ENCODE results near the gene SAXO2. TPM values are rescaled to one million over a fixed set of nuclear protein-coding genes. Genes with fewer than 3 reads are reported as not detected.
"Not testable (repeated sequence)": the region's sequence is repeated elsewhere in the genome, so short reads cannot be mapped to it uniquely, and the experiment has no call there.

Gene SAXO2
- total and polyA plus RNA-seq, 2 donors (not counting 1 experiment from before 2014, with no cell fraction given), result 2.5 to 30.2 TPM

DNA sequence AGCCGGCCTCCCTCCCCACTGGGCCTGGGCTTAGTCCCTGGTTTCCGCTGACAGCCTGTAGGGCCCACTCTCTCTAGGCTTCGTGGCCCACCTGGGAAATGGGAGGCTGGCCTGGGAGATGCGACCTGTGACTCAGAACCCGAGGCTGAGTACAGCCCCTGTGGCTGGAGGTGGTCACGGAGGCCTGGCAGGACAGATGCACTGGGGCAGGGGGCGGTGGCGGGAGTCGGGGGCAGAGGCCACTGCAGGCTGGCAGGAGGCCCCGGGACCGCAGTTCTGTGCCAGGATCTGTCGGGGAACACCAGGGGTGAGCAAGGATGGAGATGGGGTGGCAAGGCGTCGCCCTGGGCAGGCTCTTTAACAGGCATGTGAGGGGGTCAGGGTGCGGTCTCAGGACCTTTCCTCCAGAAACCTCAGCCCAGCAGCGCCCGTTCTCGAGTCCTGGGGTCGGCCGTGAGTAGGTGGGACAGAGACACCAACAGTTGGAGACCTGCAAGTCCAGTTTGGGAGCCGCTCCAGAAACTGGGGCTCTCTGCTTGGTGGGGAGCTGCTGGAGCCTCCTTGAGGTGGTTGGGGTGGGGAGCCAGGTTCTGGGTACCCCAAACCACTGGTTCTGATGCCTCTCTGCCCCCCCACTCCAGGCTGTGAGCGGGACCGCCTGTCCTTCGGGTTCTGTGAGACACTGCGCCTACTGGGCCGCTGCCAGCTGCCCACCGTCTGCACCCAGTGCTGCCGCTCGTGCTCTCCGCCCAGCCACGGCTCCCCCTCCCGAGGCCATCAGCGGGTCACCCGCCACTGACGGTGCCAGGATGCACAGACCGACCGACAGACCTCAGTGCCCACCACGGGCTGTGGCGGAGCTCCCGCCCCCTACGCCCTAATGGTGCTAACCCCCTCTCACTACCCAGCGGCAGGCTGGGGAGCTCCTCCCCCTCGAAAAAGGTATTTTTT, 71.3 kb downstream of the SAXO2 start:
- H3K4me1 ChIP-seq (ENCODE audit: control insufficient read depth in 2 of 2, insufficient read depth in 2 of 2, low read length in 2 of 2); H3K79me2 ChIP-seq (ENCODE audit: control insufficient read depth, insufficient read depth, low read length); DNase-seq; H3K4me3 ChIP-seq (ENCODE audit: control extremely low read depth in 1 of 5, extremely low read depth in 1 of 5, insufficient read depth in 1 of 5, low read depth in 2 of 5, low read length in 4 of 5); H3K27me3 Mint-ChIP-seq; H3K27me3 ChIP-seq (replicated peaks in 1 of 4; ENCODE audit: control extremely low read depth in 1 of 4, control insufficient read depth in 3 of 4, insufficient read depth in 4 of 4, low read length in 3 of 4); CTCF ChIA-PET; H3K4me3 Mint-ChIP-seq; H3K36me3 ChIP-seq (replicated peaks in 1 of 2; ENCODE audit: control extremely low read depth in 1 of 2, control insufficient read depth in 1 of 2, extremely low read depth in 1 of 2, insufficient read depth in 2 of 2, low read length in 1 of 2); ATAC-seq (ENCODE audit: low read depth); H3K27ac ChIP-seq (ENCODE audit: low read length in 2 of 2); POLR2A ChIA-PET; H3K9me3 Mint-ChIP-seq (ENCODE audit: insufficient read depth); H3K4me2 ChIP-seq (replicated peaks; ENCODE audit: low read depth, low read length, poor library complexity, severe bottlenecking); intact Hi-C loops (cut with micrococcal nuclease); H4K20me1 ChIP-seq (ENCODE audit: control insufficient read depth, insufficient read depth, low read length, poor library complexity, severe bottlenecking); H3K9ac ChIP-seq (ENCODE audit: low read length); H3K4me1 Mint-ChIP-seq; H3K9me3 ChIP-seq (ENCODE audit: control extremely low read depth in 1 of 3, control insufficient read depth in 2 of 3, insufficient read depth in 1 of 3, low read length in 2 of 3); H2AFZ ChIP-seq (ENCODE audit: insufficient read depth, low read depth, low read length, poor library complexity, severe bottlenecking): not testable (repeated sequence)
- WGBS (ENCODE audit: insufficient coverage), result 68% methylated on average over 10 of the region's 43 CpGs
- peak overlapping the region; percentile 41 for H3K27ac Mint-ChIP-seq

Other genes starting within 250 kb of the SAXO2 start
- gene MEX3B, start 216.8 kb upstream of the SAXO2 start, total RNA-seq, result 0.59 and 0.63 TPM in 2 replicates
- 0.40 and 2.3 TPM in 2 replicates for gene MEX3B, start 216.8 kb upstream of the SAXO2 start, polyA plus RNA-seq
- gene EFL1, start 84 bp upstream of the SAXO2 start, total RNA-seq, result 25.8 and 27.8 TPM in 2 replicates
- gene EFL1, start 84 bp upstream of the SAXO2 start, polyA plus RNA-seq, result 8.2 and 12.6 TPM in 2 replicates
- 1.1 and 2.1 TPM in 2 replicates for gene GOLGA6L10, start 86.7 kb downstream of the SAXO2 start, total RNA-seq
- 0.73 and 2.6 TPM in 2 replicates for gene GOLGA6L10, start 86.7 kb downstream of the SAXO2 start, polyA plus RNA-seq
- 2.8 and 3.1 TPM in 2 replicates for gene GOLGA6L9, start 167.0 kb downstream of the SAXO2 start, total RNA-seq
- gene GOLGA6L9, start 167.0 kb downstream of the SAXO2 start, polyA plus RNA-seq, result 2.1 and 8.3 TPM in 2 replicates